Prostate gland (tissue), 2 donors: ENCODE measurements around the gene CPA5.

Experiments used
- CTCF ChIP-seq, 4 experiments: fragments of 200-600 bp in 2 of 4; fragments of 450-650 bp in 2 of 4; sonication (generic) in 2 of 4; IDR thresholded peaks; 1 replicate in 3 of 4; 2 replicates in 1 of 4; pipeline ENCODE4 v1.5.1; 2016 to 2019; ENCODE audit warnings: antibody characterized with exemption in 4 of 4, mild to moderate bottlenecking in 2 of 4, moderate library complexity in 2 of 4
- POLR2A ChIP-seq: fragments of 450-650 bp; IDR thresholded peaks from one replicate; pipeline ENCODE4 v1.6.1; 2016; ENCODE audit warnings: antibody characterized with exemption, mild to moderate bottlenecking
- POLR2AphosphoS5 ChIP-seq: sonication (generic); formaldehyde crosslinking; IDR thresholded peaks from one replicate; pipeline ENCODE4 v1.6.1; 2017; ENCODE audit warnings: antibody characterized with exemption

GRCh38 chr7:130329681-130330080, 14.9 kb upstream of the CPA5 start:
- TF ChIP-seq POLR2A (no peak), CTCF (IDR thresholded peaks at IDR 0.05) (no peak), POLR2AphosphoS5 (no peak)
